Endometrial microvascular endothelial cells (primary cell): Measurements from ENCODE around the gene TOMM7. TPM values are rescaled to one million over a fixed set of nuclear protein-coding genes. Genes with fewer than 3 reads are reported as not detected.
"Not testable (repeated sequence)": the region's sequence is repeated elsewhere in the genome, so short reads cannot be mapped to it uniquely, and the experiment has no call there.

Experiments used
- in situ Hi-C: cut with HindIII; loops from 2 replicates; pipeline ENCODE4 v1.10.0; 2017; ENCODE audit warnings: low sequenced_read_pairs, low pct_unique_long_range_greater_than_20kb; ENCODE audit errors: inconsistent ontology term
- total RNA-seq: library from RNA; depleted of rRNA; stranded (reverse); fragments of >200 nt; gene quantifications from one replicate; pipeline ENCODE4 v1.2.3, GENCODE V29; 2015; ENCODE audit errors: inconsistent ontology term

TOMM7 gene
- total RNA-seq, 1 donor from 2014 or later, result 85.8 TPM

- in situ Hi-C loops, result no loop called here
These were observed 28.8 kb downstream of the TOMM7 start for GRCh38 chr7:22793593-22794462.

- in situ Hi-C loops, result no loop called here
These were observed 31.2 kb downstream of the TOMM7 start for GRCh38 chr7:22791204-22792158.

- in situ Hi-C loops, result not testable (repeated sequence)
These were observed 32.0 kb downstream of the TOMM7 start for GRCh38 chr7:22790640-22791039.

GRCh38 chr7:22787951-22788350, 34.7 kb downstream of the TOMM7 start:
- in situ Hi-C loops, result no loop called here

- in situ Hi-C loops, result no loop called here
These were observed 36.2 kb downstream of the TOMM7 start for GRCh38 chr7:22786290-22786932.

- in situ Hi-C loops, result no loop called here
These were observed 38.3 kb downstream of the TOMM7 start for GRCh38 chr7:22784346-22784745.

- in situ Hi-C loops, result no loop called here
These were observed 39.2 kb downstream of the TOMM7 start for GRCh38 chr7:22783421-22783820.

GRCh38 chr7:22782616-22783232, 39.9 kb downstream of the TOMM7 start:
- in situ Hi-C loops, result no loop called here

- in situ Hi-C loops, result no loop called here
These were observed 41.4 kb downstream of the TOMM7 start for GRCh38 chr7:22781230-22781711.

- in situ Hi-C loops, result not testable (repeated sequence)
These were observed 42.8 kb downstream of the TOMM7 start for GRCh38 chr7:22779730-22780323.

GRCh38 chr7:22776964-22777363, 45.7 kb downstream of the TOMM7 start:
- in situ Hi-C loops, result no loop called here

GRCh38 chr7:22772885-22773284, 49.8 kb downstream of the TOMM7 start:
- in situ Hi-C loops, result no loop called here

GRCh38 chr7:22771872-22772228, 50.8 kb downstream of the TOMM7 start:
- in situ Hi-C loops, result no loop called here

GRCh38 chr7:22771194-22771871, 51.3 kb downstream of the TOMM7 start:
- in situ Hi-C loops, result no loop called here

- in situ Hi-C loops, result no loop called here
These were observed 57.0 kb downstream of the TOMM7 start for GRCh38 chr7:22765609-22766008.
